ENCODE measurements around the gene SCYL3. TPM values are rescaled to one million over a fixed set of nuclear protein-coding genes. Genes with fewer than 3 reads are reported as not detected.

Gene SCYL3
- total RNA-seq, 4 donors from 2014 or later: 2.1 to 17.5 (median 10.2) TPM

GRCh38 chr1:169848456-169848855, 45.2 kb downstream of the SCYL3 start:
- intact Hi-C loops (cut with DNase I; ENCODE audit: low total_unique reads): no loop called here
- Histone ChIP-seq H3K9me3 (no peaks in the 10 kb centered on the region), H3K27ac (no peak overlapping the region), H3K27me3 (no peaks in the 10 kb centered on the region), H3K4me1 (no peaks in the 10 kb centered on the region), H3K4me3 (no peak overlapping the region), H3K36me3 (no peaks in the 10 kb centered on the region)
- no peak for DNase-seq
- TF ChIP-seq POLR2A (IDR thresholded peaks at IDR 0.05) (no peak), CTCF (IDR thresholded peaks at IDR 0.05) (no peak)

- intact Hi-C loops (cut with DNase I; ENCODE audit: low total_unique reads): no loop called here
- Histone ChIP-seq H3K9me3 (no peaks in the 10 kb centered on the region), H3K4me3 (no peak overlapping the region), H3K27me3 (no peaks in the 10 kb centered on the region), H3K4me1 (no peaks in the 10 kb centered on the region), H3K36me3 (no peaks in the 10 kb centered on the region), H3K27ac (no peak overlapping the region)
- TF ChIP-seq CTCF (IDR thresholded peaks at IDR 0.05): no peak
- no peak for TF ChIP-seq POLR2A (IDR thresholded peaks at IDR 0.05)
- DNase-seq: no peak
Measured at GRCh38 chr1:169844941-169845608, 48.6 kb downstream of the SCYL3 start.

- DNase-seq: no peak
- intact Hi-C loops (cut with DNase I; ENCODE audit: low total_unique reads): no loop called here
- Histone ChIP-seq H3K9me3 (no peaks in the 10 kb centered on the region), H3K4me3 (no peak overlapping the region), H3K27me3 (no peaks in the 10 kb centered on the region), H3K4me1 (no peaks in the 10 kb centered on the region), H3K27ac (no peak overlapping the region), H3K36me3 (no peaks in the 10 kb centered on the region)
- TF ChIP-seq CTCF (IDR thresholded peaks at IDR 0.05) (no peak), POLR2A (IDR thresholded peaks at IDR 0.05) (no peak)
Measured at GRCh38 chr1:169838942-169839341, 54.8 kb downstream of the SCYL3 start.

GRCh38 chr1:169836198-169836597, 57.5 kb downstream of the SCYL3 start:
- H3K27ac ChIP-seq: no peak overlapping the region
- no peaks in the 10 kb centered on the region for H3K36me3 ChIP-seq
- intact Hi-C loops (cut with DNase I; ENCODE audit: low total_unique reads): no loop called here
- no peaks in the 10 kb centered on the region for H3K9me3 ChIP-seq
- no peak for TF ChIP-seq POLR2A (IDR thresholded peaks at IDR 0.05)
- no peak for DNase-seq
- H3K4me3 ChIP-seq: no peak overlapping the region
- H3K4me1 ChIP-seq: no peaks in the 10 kb centered on the region
- no peaks in the 10 kb centered on the region for H3K27me3 ChIP-seq

- Histone ChIP-seq H3K27ac (no peak overlapping the region), H3K4me1 (no peaks in the 10 kb centered on the region), H3K9me3 (no peaks in the 10 kb centered on the region), H3K36me3 (no peaks in the 10 kb centered on the region), H3K4me3 (no peak overlapping the region), H3K27me3 (no peaks in the 10 kb centered on the region)
- TF ChIP-seq POLR2A (IDR thresholded peaks at IDR 0.05) (no peak), CTCF (IDR thresholded peaks at IDR 0.05) (no peak)
- DNase-seq: no peak
- intact Hi-C loops (cut with DNase I; ENCODE audit: low total_unique reads): no loop called here
Measured at GRCh38 chr1:169835647-169836046, 58.0 kb downstream of the SCYL3 start.

- TF ChIP-seq CTCF (IDR thresholded peaks at IDR 0.05) (no peak), POLR2A (IDR thresholded peaks at IDR 0.05) (no peak)
- Histone ChIP-seq H3K4me1 (no peaks in the 10 kb centered on the region), H3K4me3 (no peak overlapping the region), H3K27ac (no peak overlapping the region), H3K36me3 (no peaks in the 10 kb centered on the region), H3K9me3 (no peaks in the 10 kb centered on the region), H3K27me3 (no peaks in the 10 kb centered on the region)
- intact Hi-C loops (cut with DNase I; ENCODE audit: low total_unique reads): no loop called here
- no peak for DNase-seq
Measured at GRCh38 chr1:169834869-169835268, 58.8 kb downstream of the SCYL3 start.
